HG02852 (cell line): Measurements from ENCODE around the gene HOXD4.

Experiments used
- ATAC-seq: cut with Tn5 transposase; IDR thresholded peaks from one replicate; pipeline ENCODE4 v1.9.1; 2021; ENCODE audit warnings: mild to moderate bottlenecking, moderate library complexity; ENCODE audit not compliant: unreplicated experiment

HOXD4 gene

GRCh38 chr2:176126929-176127773 lies 24.2 kb upstream of the HOXD4 start:
- ATAC-seq: no peak

GRCh38 chr2:176127774-176128072 lies 23.6 kb upstream of the HOXD4 start:
- ATAC-seq: no peak

DNA sequence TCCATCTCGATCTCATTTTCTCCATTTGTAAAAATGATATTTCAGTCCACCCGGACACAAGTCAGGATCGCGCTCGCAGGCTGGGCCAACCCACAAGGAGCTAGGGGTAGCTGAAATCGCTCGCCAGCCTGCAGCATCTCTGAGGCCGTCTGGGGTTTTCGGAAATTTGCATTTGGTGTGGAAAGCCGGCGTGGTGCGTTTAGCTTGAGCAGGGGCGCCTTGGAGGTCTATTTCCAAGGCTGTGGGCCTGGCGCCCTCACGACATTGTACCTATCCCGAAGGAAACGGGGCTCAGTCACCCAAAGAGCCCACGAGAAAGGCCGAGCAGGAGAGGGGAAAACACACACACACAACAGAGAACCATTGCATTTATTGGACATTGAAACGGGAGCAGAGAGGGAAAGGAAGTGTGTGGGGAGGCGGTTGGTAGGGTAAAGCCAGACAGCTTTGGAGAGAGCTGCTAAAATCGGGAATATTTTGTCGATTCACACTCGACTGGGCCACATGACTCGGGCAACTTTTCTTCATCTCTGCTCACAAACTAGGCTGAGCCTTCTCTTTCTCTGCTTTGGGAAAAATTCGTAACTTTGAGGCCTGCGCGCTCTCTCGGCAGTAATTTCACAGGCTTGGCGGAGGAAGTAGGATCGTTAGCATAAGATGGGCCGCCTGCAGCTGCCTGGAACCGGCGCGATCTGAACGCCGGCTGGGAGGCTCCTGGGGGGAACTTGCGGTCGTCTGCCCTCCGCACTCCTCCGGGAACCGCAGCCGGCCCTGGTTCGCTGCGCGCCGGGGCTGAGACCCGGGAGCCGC lies 23.0 kb upstream of the HOXD4 start:
- no peak for ATAC-seq

GRCh38 chr2:176128982-176129796 lies 22.2 kb upstream of the HOXD4 start, which contains the start of gene HOXD8:
Gene HOXD8 (plus strand): TSS chr2:176129705. CDS start chr2:176130367, 662 bp downstream.
- no peak for ATAC-seq

- ATAC-seq: no peak
Measured at GRCh38 chr2:176129813-176130146, 21.6 kb upstream of the HOXD4 start.

DNA sequence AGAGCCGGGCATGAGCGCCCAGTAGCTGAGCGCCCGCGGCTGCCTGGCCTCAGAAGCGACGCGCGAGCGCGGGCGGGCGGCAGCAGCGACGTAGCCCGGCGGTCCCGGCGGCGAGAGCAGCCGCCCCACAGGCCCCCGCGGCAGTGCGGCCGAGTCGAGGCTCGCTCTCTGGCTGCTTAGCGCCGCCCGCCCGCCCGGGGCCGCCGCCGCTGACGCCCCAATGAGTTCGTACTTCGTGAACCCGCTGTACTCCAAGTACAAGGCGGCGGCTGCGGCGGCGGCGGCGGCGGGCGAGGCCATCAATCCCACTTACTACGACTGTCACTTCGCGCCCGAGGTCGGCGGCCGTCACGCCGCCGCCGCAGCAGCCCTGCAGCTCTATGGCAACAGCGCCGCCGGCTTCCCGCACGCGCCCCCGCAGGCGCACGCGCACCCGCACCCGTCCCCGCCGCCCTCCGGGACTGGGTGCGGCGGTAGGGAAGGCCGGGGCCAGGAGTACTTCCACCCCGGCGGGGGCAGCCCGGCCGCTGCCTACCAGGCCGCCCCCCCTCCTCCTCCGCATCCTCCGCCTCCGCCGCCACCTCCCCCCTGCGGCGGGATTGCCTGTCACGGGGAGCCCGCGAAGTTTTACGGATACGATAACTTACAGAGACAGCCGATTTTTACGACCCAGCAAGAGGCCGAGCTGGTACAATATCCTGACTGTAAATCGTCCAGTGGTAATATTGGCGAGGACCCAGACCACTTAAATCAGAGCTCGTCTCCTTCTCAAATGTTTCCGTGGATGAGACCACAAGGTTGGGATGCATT lies 21.0 kb upstream of the HOXD4 start:
- ATAC-seq: no peak

- ATAC-seq: no peak
Measured at GRCh38 chr2:176130957-176131847, 20.1 kb upstream of the HOXD4 start.

GRCh38 chr2:176131848-176132158 lies 19.5 kb upstream of the HOXD4 start:
- no peak for ATAC-seq

DNA sequence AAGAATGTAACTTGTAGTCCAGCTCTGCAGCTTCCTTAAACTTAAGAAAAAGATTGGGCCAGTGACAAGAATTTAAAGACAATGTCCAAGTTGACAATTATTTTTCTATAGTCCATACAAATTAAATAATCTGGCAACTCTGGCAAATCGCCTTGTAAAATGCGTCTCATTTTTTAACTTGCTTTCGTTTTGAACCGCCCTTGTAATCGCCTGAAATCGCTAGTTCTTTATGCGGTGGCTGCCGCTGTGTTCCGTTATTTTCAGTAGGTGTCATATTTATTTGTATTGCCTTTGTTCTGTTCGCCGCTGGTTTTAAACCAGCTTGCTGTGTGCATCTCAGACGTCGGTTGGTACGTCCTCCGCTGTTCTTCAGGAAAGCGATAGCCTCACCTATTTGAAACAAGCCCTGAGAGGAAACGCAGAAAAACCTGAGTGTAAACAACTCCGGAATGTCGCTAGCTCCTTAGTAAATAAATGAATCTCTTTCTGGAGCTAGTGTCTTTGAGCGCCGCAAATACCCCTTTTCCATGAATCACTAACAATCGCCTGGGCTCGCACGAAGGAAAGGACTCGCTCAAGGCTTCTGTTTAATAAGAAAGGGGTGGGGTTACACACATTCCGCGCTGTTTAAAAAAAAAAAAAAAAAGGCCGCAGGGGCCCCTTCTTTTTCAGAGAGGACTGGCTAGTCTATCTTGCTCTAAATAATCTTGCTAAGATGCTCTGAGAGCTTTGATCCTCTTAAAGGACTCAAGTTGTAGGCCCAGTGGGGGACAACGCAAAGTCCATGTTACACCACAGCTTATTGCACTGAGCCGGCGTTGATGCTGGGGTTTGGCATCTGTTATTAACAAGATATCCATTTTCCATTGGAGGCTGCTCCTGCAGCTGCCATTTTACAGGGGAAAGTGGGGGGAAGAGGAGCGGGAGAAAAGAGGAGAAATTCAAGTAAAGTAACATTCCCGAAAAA lies 18.9 kb upstream of the HOXD4 start:
- no peak for ATAC-seq

GRCh38 chr2:176133389-176133788 lies 18.0 kb upstream of the HOXD4 start:
- no peak for ATAC-seq

GRCh38 chr2:176134035-176134434 lies 17.3 kb upstream of the HOXD4 start:
- ATAC-seq: no peak

DNA sequence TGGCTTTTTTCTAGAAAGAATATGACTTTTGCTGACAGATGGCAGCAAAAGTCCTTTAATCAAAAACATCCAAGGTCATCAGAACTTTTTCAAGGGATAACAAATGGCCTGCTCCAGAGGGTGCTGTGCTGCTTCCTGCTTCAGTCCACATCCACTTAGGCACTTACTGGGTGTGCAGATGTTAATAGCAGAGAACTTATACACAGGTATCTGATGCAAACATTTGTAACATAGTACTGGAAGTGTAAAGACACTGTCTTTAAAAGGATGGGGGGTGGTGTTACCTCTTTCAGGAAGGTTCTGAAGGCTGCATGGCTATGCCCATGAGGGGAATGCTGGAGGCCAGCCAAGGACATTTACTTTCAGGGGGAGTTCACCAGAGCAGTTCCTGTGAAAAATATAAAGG lies 16.3 kb upstream of the HOXD4 start:
- no peak for ATAC-seq

DNA sequence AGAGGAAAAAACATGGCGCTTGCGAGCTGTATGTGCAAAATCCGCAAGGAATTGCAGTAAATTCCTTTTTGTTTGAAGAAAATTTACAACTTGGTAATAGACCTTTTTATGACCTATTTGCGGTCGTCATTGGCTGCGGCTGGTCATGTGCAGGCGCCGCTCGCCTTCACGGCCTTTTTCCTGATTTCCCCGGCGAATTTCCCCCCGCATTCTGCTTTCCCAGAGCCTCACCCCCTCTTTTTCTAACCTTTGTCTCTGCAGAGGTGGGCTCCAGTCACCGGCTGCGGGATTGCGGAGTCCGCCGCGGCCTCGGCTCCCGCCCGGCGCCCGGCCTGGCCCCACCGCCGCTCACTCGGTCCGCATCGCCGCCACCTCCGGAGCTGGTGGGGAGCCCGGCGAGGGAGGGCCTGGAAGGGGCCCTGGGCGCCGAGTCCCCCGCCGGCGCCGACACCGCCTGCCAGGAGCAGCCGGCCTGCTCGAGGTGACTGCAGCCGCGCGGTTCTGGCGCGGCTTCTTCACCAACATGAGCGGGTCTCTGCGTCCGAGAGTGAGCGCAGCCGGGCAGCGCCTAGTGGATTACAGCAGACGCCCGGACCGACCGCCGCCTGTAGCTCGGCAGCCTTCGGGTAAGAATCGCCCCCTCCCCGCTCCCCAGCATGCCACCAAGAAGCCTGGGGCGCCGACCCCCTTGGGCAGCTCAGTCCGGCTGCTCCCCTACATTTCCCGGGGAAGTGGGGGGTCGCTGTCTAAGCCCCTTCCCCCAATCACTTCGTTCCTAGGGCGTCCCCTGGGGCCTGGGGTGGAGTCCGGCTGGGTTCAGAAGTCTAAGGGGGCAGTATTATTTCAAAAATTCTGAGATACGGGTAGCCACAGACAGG lies 14.7 kb upstream of the HOXD4 start:
- no peak for ATAC-seq

- ATAC-seq: no peak
Measured at GRCh38 chr2:176137252-176137580, 14.1 kb upstream of the HOXD4 start.

GRCh38 chr2:176137906-176138305 lies 13.4 kb upstream of the HOXD4 start:
- no peak for ATAC-seq

DNA sequence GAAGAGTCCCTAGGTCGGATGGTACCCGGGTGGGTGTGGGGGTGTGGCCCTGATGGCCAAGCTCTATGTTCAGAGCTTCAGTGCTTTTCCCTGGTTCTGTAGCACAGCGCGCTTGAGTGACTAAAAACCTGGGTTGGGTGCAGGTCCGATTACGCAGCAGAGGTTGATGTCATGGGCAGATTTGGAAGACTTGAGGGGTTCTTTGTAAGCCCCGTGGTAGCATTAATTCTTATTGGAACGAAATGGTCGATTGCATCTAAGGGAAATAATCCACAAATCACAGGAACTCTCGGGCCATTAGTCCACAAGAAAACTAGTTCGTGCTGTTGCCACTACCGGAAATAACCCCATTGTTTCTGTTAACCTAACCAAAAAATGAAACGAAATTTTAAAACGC lies 12.8 kb upstream of the HOXD4 start:
- no peak for ATAC-seq

DNA sequence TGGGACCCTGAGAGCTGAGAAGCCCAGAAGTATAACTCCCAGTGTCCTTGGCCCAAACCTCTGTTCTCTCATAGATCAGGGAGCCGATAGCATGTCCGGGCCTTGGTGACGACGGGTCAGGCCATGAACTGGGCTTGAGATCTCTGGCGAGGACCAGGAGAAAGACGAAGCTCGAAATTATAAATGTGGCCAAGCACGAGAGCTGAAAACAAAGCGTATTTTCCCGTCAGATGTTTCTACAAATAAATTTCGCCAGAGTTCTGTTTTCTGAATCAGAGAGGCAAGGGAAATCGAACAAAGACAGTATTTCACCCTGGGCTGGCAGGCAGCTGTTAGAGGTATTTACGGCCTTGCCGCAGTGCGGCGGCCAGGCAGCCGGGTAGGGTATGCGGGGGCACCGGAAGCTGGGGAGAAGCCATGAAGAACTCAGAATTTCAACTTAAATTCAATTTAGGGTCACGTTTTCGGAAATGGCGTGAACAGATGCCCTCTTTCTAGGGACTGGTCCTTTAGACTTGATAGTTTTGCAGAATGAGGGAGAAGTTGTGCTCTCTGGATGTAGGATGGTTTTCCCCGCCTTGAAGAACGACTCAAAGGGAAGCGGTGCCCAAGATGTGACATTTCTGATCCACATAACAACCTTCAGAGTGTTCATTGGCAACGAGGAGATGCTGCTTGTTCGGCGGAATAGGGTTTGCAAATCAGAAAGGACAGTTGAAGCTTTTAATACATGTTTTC lies 12.3 kb upstream of the HOXD4 start:
- no peak for ATAC-seq
